H1 (cell line): Measurements from ENCODE around the gene FBXL15.

Experiments used
- CTCF ChIP-seq, 3 experiments: IDR thresholded peaks; 1 replicate in 2 of 3; 2 replicates in 1 of 3; pipeline versions ENCODE4 v1.5.1 to v1.6.1; 2011; ENCODE audit warnings: low read length in 3 of 3, mild to moderate bottlenecking in 3 of 3, inconsistent platforms in 2 of 3, low read depth in 1 of 3, moderate library complexity in 1 of 3; ENCODE audit not compliant: insufficient read depth in 1 of 3; ENCODE audit errors: control extremely low read depth in 1 of 3
- EP300 ChIP-seq, 2 experiments: IDR thresholded peaks; 1 replicate in 1 of 2; 2 replicates in 1 of 2; pipeline ENCODE4 v1.6.1; 2011 to 2012; ENCODE audit warnings: low read depth in 2 of 2, low read length in 2 of 2, mild to moderate bottlenecking in 2 of 2, borderline replicate concordance in 1 of 2, inconsistent platforms in 1 of 2, moderate library complexity in 1 of 2
- HDAC2 ChIP-seq, 2 experiments: fragments of 300-600 bp in 1 of 2; sonication (generic) in 1 of 2; IDR thresholded peaks; 2 replicates each; pipeline ENCODE4 v1.6.1; 2011 to 2012; ENCODE audit warnings: low read depth in 2 of 2, low read length in 2 of 2, mild to moderate bottlenecking in 2 of 2, moderate library complexity in 2 of 2, borderline replicate concordance in 1 of 2, inconsistent platforms in 1 of 2

GRCh38 chr10:102435529-102436233, 15.0 kb downstream of the FBXL15 start:
- TF ChIP-seq CTCF (IDR thresholded peaks at IDR 0.05; ENCODE audit: control extremely low read depth in 1 of 3, insufficient read depth in 1 of 3, low read depth in 1 of 3, low read length in 3 of 3) (no peak), EP300 (IDR thresholded peaks at IDR 0.05; ENCODE audit: borderline replicate concordance in 1 of 2, low read depth in 2 of 2, low read length in 2 of 2) (no peak), HDAC2 (IDR thresholded peaks at IDR 0.05; ENCODE audit: borderline replicate concordance in 1 of 2, low read depth in 2 of 2, low read length in 2 of 2) (no peak)
